LNCaP clone FGC (cell line): Measurements from ENCODE around the gene AFF1.

Experiments used
- DNase-seq: peaks from one replicate; pipeline ENCODE4 v3.0.0-alpha.2; 2011; ENCODE audit warnings: low read depth
- H3K4me3 ChIP-seq: 2 replicates; pipeline ENCODE4 v1.5.1; 2011; ENCODE audit warnings: mild to moderate bottlenecking, low read depth, low read length, control low read depth
- CTCF ChIP-seq: IDR thresholded peaks from 2 replicates; pipeline ENCODE4 v1.5.1; 2012; ENCODE audit warnings: mild to moderate bottlenecking; ENCODE audit not compliant: control insufficient read depth, insufficient read depth; ENCODE audit errors: extremely low read depth

AFF1 gene

GRCh38 chr4:87114245-87115062, 179.6 kb downstream of the AFF1 start:
- no peak overlapping the region for H3K4me3 ChIP-seq
- no peak for TF ChIP-seq CTCF
- DNase-seq, result no peak

- TF ChIP-seq CTCF, result no peak
- no peak for DNase-seq
- no peak overlapping the region for H3K4me3 ChIP-seq
These were observed 181.4 kb downstream of the AFF1 start for GRCh38 chr4:87116231-87116630.

- no peak for TF ChIP-seq CTCF
- no peak for DNase-seq
- no peak overlapping the region for H3K4me3 ChIP-seq
These were observed 182.4 kb downstream of the AFF1 start for GRCh38 chr4:87117051-87117731.

GRCh38 chr4:87117732-87118075, 182.9 kb downstream of the AFF1 start:
- DNase-seq, result no peak
- no peak for TF ChIP-seq CTCF
- H3K4me3 ChIP-seq, result no peak overlapping the region

GRCh38 chr4:87118421-87118820, 183.6 kb downstream of the AFF1 start:
- no peak for DNase-seq
- H3K4me3 ChIP-seq, result no peak overlapping the region
- no peak for TF ChIP-seq CTCF

- no peak for TF ChIP-seq CTCF
- H3K4me3 ChIP-seq, result no peak overlapping the region
- no peak for DNase-seq
These were observed 184.0 kb downstream of the AFF1 start for GRCh38 chr4:87118826-87119225.
